ENCODE results near the gene ZBTB20.

Gene ZBTB20

DNA sequence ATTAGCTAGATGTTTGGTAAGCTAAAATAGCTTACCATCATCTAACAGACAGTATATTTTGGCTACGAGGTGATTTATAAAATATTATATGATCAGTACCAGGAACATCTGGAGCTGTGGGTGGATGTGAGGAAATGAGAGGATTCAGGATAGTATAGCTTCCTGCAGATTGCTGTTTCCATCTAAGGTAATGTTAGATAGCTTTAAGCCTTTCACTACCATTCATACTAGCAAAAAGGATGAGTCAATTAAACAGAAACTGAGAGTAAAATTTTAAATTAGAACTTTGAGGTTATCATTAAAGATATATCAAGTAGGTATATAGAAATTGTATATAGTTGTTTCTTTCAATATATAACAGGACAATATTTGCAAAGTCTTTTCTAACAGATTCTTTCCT is 8.0 kb downstream of the ZBTB20 start:
- Histone ChIP-seq H3K27ac (ENCODE audit: low read depth, low read length) (no peak overlapping the region), H3F3A (ENCODE audit: control insufficient read depth, insufficient read depth) (no peaks in the 10 kb centered on the region; the same call in 1 of the 2 replicates), H3K79me2 (ENCODE audit: control insufficient read depth, low read length) (peaks cover 10% of the 10 kb centered on the region), H4K20me1 (ENCODE audit: control insufficient read depth, insufficient read depth, low read depth, low read length) (no peaks in the 10 kb centered on the region), H3K9me2 (replicated peaks; ENCODE audit: control insufficient read depth, low read length) (no peaks in the 10 kb centered on the region), H3K27me3 (ENCODE audit: control insufficient read depth, low read length) (no peaks in the 10 kb centered on the region), H3K4me2 (ENCODE audit: low read length) (no peak overlapping the region), H3K36me3 (ENCODE audit: control insufficient read depth, low read length) (no peaks in the 10 kb centered on the region), H3K4me1 (ENCODE audit: control insufficient read depth, low read length) (no peaks in the 10 kb centered on the region), H3K9me3 (ENCODE audit: control insufficient read depth, insufficient read depth, low read length) (no peaks in the 10 kb centered on the region), H3K4me3 (ENCODE audit: low read length) (no peak overlapping the region)
- TF ChIP-seq, protein P1, sequence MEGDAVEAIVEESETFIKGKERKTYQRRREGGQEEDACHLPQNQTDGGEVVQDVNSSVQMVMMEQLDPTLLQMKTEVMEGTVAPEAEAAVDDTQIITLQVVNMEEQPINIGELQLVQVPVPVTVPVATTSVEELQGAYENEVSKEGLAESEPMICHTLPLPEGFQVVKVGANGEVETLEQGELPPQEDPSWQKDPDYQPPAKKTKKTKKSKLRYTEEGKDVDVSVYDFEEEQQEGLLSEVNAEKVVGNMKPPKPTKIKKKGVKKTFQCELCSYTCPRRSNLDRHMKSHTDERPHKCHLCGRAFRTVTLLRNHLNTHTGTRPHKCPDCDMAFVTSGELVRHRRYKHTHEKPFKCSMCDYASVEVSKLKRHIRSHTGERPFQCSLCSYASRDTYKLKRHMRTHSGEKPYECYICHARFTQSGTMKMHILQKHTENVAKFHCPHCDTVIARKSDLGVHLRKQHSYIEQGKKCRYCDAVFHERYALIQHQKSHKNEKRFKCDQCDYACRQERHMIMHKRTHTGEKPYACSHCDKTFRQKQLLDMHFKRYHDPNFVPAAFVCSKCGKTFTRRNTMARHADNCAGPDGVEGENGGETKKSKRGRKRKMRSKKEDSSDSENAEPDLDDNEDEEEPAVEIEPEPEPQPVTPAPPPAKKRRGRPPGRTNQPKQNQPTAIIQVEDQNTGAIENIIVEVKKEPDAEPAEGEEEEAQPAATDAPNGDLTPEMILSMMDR (IDR thresholded peaks at IDR 0.05; ENCODE audit: low read depth, low read length, poor library complexity, severe bottlenecking): no peak
- TF ChIP-seq EZH2phosphoT487 (IDR thresholded peaks at IDR 0.05; ENCODE audit: borderline replicate concordance, low read length): no peak

DNA sequence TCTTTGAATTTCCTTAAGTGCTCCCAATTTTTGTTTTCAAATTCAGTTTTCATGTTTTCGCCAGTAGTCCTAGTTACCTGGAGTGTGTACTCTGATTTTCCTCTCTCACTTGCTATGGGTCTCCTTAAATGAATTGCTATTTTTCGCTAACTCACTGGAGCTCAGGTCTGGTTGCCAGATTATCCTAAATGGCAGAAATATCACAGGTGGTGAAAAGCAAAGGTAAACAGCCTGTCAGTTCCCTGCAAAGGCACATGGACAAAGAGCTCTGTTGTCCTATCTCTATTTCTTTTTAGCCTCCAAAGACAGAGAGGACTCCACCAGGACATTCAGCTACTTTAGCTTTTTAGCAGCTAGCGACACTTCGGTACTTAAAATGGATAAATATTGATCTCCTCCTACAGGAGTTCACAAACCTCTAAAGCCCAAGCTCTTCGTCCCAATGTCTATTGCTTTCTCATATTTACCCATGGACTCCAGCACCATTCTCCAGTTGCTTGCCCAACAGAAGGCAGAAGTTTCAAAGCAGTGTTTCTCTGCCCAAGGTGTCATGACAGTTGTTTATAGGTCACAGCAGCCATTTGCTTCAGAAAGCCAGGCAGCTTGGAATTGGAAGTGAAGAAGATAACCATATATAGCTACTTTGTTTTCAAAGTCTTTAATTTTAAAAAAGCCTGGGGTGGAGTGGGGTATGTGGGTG is 12.3 kb downstream of the ZBTB20 start:
- H3K4me1 ChIP-seq (ENCODE audit: control insufficient read depth, low read length): no peaks in the 10 kb centered on the region
- no peaks in the 10 kb centered on the region for H3K9me3 ChIP-seq (ENCODE audit: control insufficient read depth, insufficient read depth, low read length)
- no peaks in the 10 kb centered on the region for H3K27me3 ChIP-seq (ENCODE audit: control insufficient read depth, low read length)
- H3K4me2 ChIP-seq (ENCODE audit: low read length): no peak overlapping the region
- H3K79me2 ChIP-seq (ENCODE audit: control insufficient read depth, low read length): no peaks in the 10 kb centered on the region
- no peaks in the 10 kb centered on the region for H3K36me3 ChIP-seq (ENCODE audit: control insufficient read depth, low read length)
- H3K9me2 ChIP-seq (replicated peaks; ENCODE audit: control insufficient read depth, low read length): no peaks in the 10 kb centered on the region
- H3F3A ChIP-seq (ENCODE audit: control insufficient read depth, insufficient read depth): no peaks in the 10 kb centered on the region
- H4K20me1 ChIP-seq (ENCODE audit: control insufficient read depth, insufficient read depth, low read depth, low read length): no peaks in the 10 kb centered on the region
- no peak for TF ChIP-seq EZH2phosphoT487 (IDR thresholded peaks at IDR 0.05; ENCODE audit: borderline replicate concordance, low read length)
- TF ChIP-seq, protein P1 (IDR thresholded peaks at IDR 0.05; ENCODE audit: low read depth, low read length, poor library complexity, severe bottlenecking): no peak
- no peak overlapping the region for H3K27ac ChIP-seq (ENCODE audit: low read depth, low read length)
- no peak overlapping the region for H3K4me3 ChIP-seq (ENCODE audit: low read length)

DNA sequence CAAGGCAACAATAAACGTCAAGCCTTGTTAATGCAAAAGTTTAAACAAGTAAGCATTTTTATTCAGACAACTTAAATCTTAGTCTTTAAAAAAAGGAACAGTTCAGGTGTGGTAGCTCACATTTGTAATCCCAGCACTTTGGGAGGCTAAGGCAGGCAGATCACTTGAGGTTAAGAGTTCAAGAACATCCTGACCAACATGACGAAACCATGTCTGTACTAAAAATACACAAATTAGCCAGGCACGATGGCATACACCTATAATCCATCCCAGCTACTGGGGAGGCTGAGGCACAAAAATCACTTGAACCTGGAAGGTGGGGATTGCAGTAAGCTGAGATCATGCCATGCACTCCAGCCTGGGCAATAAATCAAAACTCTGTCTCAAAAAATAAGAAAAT is 19.9 kb downstream of the ZBTB20 start:
- H3K9me2 ChIP-seq (replicated peaks; ENCODE audit: control insufficient read depth, low read length): no peaks in the 10 kb centered on the region

More for the DNA sequence above, 19.9 kb downstream of the ZBTB20 start:
- Histone ChIP-seq H3K4me2 (ENCODE audit: low read length) (no peak overlapping the region), H3K4me1 (ENCODE audit: control insufficient read depth, low read length) (no peaks in the 10 kb centered on the region), H3K27me3 (ENCODE audit: control insufficient read depth, low read length) (no peaks in the 10 kb centered on the region), H3K4me3 (ENCODE audit: low read length) (no peak overlapping the region), H3K9me3 (ENCODE audit: control insufficient read depth, insufficient read depth, low read length) (no peaks in the 10 kb centered on the region), H4K20me1 (ENCODE audit: control insufficient read depth, insufficient read depth, low read depth, low read length) (no peaks in the 10 kb centered on the region), H3K27ac (ENCODE audit: low read depth, low read length) (no peak overlapping the region), H3F3A (ENCODE audit: control insufficient read depth, insufficient read depth) (no peaks in the 10 kb centered on the region), H3K36me3 (ENCODE audit: control insufficient read depth, low read length) (no peaks in the 10 kb centered on the region), H3K79me2 (ENCODE audit: control insufficient read depth, low read length) (no peaks in the 10 kb centered on the region)
- TF ChIP-seq, protein P1 (IDR thresholded peaks at IDR 0.05; ENCODE audit: low read depth, low read length, poor library complexity, severe bottlenecking): no peak
- TF ChIP-seq EZH2phosphoT487 (IDR thresholded peaks at IDR 0.05; ENCODE audit: borderline replicate concordance, low read length): no peak
